ENCODE data around the gene PEX7. TPM values are rescaled to one million over a fixed set of nuclear protein-coding genes. Genes with fewer than 3 reads are reported as not detected.

Gene PEX7
- total and polyA plus RNA-seq, 10 of the 15 experiments (the other 5 are each of a cell fraction or from before 2014, with no cell fraction given), result 0.58 to 12.4 (median 8.8) TPM

DNA sequence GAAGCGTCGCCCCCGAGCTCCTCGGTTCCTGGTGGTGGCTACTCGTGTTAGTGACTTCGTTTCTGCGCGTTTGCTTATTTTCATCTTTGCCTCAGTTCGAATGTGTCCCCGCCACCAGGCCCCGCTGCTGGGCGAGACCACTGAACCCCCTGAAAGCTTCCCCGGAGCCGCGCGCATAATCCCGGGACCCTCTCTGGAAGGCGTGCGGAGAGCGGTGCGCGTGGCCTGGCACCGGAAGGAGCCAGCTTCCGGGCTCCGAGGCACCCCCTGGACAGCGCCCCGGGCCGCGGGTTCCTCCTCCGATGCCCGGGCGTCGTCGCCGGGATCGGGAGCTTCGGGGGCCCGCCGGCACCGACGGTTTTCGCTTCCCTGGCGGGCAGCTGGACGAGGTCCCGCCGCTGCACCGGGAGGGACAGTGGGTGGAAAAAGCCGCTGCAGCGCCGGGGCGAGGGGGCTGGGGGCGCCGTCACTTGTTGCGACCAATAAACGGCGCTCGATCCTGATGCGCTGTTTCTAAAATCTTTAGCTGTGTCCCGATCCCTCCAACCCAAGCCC lies 99.1 kb downstream of the PEX7 start (continued):
- no peak; the same call in 1 of the 2 replicates for TF ChIP-seq EED (IDR thresholded peaks at IDR 0.05; ENCODE audit: low read depth)
- no peak for TF ChIP-seq SUZ12 (IDR thresholded peaks at IDR 0.05; ENCODE audit: unreplicated experiment)
- TF ChIP-seq, protein P1, sequence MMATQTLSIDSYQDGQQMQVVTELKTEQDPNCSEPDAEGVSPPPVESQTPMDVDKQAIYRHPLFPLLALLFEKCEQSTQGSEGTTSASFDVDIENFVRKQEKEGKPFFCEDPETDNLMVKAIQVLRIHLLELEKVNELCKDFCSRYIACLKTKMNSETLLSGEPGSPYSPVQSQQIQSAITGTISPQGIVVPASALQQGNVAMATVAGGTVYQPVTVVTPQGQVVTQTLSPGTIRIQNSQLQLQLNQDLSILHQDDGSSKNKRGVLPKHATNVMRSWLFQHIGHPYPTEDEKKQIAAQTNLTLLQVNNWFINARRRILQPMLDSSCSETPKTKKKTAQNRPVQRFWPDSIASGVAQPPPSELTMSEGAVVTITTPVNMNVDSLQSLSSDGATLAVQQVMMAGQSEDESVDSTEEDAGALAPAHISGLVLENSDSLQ (IDR thresholded peaks at IDR 0.05), result no peak
- no peak for TF ChIP-seq CREM (IDR thresholded peaks at IDR 0.05; ENCODE audit: low read depth)
- no peak for TF ChIP-seq HCFC1 (IDR thresholded peaks at IDR 0.05; ENCODE audit: low read length)
- TF ChIP-seq HDAC6 (IDR thresholded peaks at IDR 0.05; ENCODE audit: unreplicated experiment), result peak; percentile 63
- TF ChIP-seq CHD4 (IDR thresholded peaks at IDR 0.05), result no peak
- 0 out of 2 replicates have a peak, but pooled peaks have one; percentile 16 for TF ChIP-seq IKZF1 (conservative IDR thresholded peaks at IDR 0.05)
- TF ChIP-seq RAD51 (IDR thresholded peaks at IDR 0.05), result no peak
- TF ChIP-seq POLR2A (IDR thresholded peaks at IDR 0.05; ENCODE audit: low read depth, low read length), result no peak
- TF ChIP-seq ZNF207 (IDR thresholded peaks at IDR 0.05; ENCODE audit: borderline replicate concordance), result no peak
- TF ChIP-seq, protein P2, sequence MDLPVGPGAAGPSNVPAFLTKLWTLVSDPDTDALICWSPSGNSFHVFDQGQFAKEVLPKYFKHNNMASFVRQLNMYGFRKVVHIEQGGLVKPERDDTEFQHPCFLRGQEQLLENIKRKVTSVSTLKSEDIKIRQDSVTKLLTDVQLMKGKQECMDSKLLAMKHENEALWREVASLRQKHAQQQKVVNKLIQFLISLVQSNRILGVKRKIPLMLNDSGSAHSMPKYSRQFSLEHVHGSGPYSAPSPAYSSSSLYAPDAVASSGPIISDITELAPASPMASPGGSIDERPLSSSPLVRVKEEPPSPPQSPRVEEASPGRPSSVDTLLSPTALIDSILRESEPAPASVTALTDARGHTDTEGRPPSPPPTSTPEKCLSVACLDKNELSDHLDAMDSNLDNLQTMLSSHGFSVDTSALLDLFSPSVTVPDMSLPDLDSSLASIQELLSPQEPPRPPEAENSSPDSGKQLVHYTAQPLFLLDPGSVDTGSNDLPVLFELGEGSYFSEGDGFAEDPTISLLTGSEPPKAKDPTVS (IDR thresholded peaks at IDR 0.05; ENCODE audit: low read depth, low read length), result no peak
- TF ChIP-seq BACH1 (IDR thresholded peaks at IDR 0.05; ENCODE audit: borderline replicate concordance), result no peak
- 0 out of 2 replicates have a peak, but pooled peaks have one; percentile 30 for TF ChIP-seq RFX5 (IDR thresholded peaks at IDR 0.05; ENCODE audit: low read depth, low read length)
- TF ChIP-seq CREB1 (IDR thresholded peaks at IDR 0.05; ENCODE audit: low read depth), result peak; percentile 55; the same call in 1 of the 2 replicates
- no peak for TF ChIP-seq MEF2A (IDR thresholded peaks at IDR 0.05; ENCODE audit: insufficient read depth, low read depth, low read length)
- TF ChIP-seq, protein P3, sequence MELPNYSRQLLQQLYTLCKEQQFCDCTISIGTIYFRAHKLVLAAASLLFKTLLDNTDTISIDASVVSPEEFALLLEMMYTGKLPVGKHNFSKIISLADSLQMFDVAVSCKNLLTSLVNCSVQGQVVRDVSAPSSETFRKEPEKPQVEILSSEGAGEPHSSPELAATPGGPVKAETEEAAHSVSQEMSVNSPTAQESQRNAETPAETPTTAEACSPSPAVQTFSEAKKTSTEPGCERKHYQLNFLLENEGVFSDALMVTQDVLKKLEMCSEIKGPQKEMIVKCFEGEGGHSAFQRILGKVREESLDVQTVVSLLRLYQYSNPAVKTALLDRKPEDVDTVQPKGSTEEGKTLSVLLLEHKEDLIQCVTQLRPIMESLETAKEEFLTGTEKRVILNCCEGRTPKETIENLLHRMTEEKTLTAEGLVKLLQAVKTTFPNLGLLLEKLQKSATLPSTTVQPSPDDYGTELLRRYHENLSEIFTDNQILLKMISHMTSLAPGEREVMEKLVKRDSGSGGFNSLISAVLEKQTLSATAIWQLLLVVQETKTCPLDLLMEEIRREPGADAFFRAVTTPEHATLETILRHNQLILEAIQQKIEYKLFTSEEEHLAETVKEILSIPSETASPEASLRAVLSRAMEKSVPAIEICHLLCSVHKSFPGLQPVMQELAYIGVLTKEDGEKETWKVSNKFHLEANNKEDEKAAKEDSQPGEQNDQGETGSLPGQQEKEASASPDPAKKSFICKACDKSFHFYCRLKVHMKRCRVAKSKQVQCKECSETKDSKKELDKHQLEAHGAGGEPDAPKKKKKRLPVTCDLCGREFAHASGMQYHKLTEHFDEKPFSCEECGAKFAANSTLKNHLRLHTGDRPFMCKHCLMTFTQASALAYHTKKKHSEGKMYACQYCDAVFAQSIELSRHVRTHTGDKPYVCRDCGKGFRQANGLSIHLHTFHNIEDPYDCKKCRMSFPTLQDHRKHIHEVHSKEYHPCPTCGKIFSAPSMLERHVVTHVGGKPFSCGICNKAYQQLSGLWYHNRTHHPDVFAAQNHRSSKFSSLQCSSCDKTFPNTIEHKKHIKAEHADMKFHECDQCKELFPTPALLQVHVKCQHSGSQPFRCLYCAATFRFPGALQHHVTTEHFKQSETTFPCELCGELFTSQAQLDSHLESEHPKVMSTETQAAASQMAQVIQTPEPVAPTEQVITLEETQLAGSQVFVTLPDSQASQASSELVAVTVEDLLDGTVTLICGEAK (IDR thresholded peaks at IDR 0.05; ENCODE audit: borderline replicate concordance), result no peak
- TF ChIP-seq SPI1 (IDR thresholded peaks at IDR 0.05; ENCODE audit: borderline replicate concordance, insufficient read depth, low read depth, low read length), result no peak
- TF ChIP-seq, protein P4, sequence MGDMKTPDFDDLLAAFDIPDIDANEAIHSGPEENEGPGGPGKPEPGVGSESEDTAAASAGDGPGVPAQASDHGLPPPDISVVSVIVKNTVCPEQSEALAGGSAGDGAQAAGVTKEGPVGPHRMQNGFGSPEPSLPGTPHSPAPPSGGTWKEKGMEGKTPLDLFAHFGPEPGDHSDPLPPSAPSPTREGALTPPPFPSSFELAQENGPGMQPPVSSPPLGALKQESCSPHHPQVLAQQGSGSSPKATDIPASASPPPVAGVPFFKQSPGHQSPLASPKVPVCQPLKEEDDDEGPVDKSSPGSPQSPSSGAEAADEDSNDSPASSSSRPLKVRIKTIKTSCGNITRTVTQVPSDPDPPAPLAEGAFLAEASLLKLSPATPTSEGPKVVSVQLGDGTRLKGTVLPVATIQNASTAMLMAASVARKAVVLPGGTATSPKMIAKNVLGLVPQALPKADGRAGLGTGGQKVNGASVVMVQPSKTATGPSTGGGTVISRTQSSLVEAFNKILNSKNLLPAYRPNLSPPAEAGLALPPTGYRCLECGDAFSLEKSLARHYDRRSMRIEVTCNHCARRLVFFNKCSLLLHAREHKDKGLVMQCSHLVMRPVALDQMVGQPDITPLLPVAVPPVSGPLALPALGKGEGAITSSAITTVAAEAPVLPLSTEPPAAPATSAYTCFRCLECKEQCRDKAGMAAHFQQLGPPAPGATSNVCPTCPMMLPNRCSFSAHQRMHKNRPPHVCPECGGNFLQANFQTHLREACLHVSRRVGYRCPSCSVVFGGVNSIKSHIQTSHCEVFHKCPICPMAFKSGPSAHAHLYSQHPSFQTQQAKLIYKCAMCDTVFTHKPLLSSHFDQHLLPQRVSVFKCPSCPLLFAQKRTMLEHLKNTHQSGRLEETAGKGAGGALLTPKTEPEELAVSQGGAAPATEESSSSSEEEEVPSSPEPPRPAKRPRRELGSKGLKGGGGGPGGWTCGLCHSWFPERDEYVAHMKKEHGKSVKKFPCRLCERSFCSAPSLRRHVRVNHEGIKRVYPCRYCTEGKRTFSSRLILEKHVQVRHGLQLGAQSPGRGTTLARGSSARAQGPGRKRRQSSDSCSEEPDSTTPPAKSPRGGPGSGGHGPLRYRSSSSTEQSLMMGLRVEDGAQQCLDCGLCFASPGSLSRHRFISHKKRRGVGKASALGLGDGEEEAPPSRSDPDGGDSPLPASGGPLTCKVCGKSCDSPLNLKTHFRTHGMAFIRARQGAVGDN (IDR thresholded peaks at IDR 0.05), result no peak
